ENCODE results near the gene CES2.

The CES2 gene

GRCh38 chr16:66918803-66919568 is 16.3 kb upstream of the CES2 start, which contains the start of gene CDH16:
CDH16 (minus strand) TSS chr16:66918885; CDS start chr16:66918065, 820 bp downstream.
- no peak for DNase-seq (ENCODE audit: low spot score)
- no peak within 1 kb of the TSS for H3K4me3 ChIP-seq
- TF ChIP-seq CTCF (IDR thresholded peaks at IDR 0.05): no peak
- peak within 1 kb of the TSS in 1 of 2 donors; percentile 98 for H3K27ac ChIP-seq

- DNase-seq (ENCODE audit: low spot score): no peak
- Histone ChIP-seq H3K27ac (peak overlapping the region in 1 of 2 donors; percentile 98), H3K4me3 (no peak overlapping the region)
- TF ChIP-seq CTCF (IDR thresholded peaks at IDR 0.05): no peak
Measured at GRCh38 chr16:66919569-66920298, 15.6 kb upstream of the CES2 start.

- Histone ChIP-seq H3K27ac (peak overlapping the region in 1 of 2 donors; percentile 98), H3K4me3 (no peak overlapping the region)
- no peak for DNase-seq (ENCODE audit: low spot score)
- TF ChIP-seq CTCF (IDR thresholded peaks at IDR 0.05): no peak
Measured at GRCh38 chr16:66920299-66920590, 15.1 kb upstream of the CES2 start.

- TF ChIP-seq CTCF (IDR thresholded peaks at IDR 0.05): no peak
- peak overlapping the region; percentile 70 to 98 for H3K27ac ChIP-seq
- H3K4me3 ChIP-seq: peak overlapping the region; percentile 39
- no peak for DNase-seq (ENCODE audit: low spot score)
Measured at GRCh38 chr16:66920924-66921680, 14.2 kb upstream of the CES2 start.

GRCh38 chr16:66921729-66922450 is 13.4 kb upstream of the CES2 start:
- peak overlapping the region; percentile 70 to 98 for H3K27ac ChIP-seq
- no peak for DNase-seq (ENCODE audit: low spot score)
- H3K4me3 ChIP-seq: peak overlapping the region; percentile 84
- TF ChIP-seq CTCF (IDR thresholded peaks at IDR 0.05): no peak

- Histone ChIP-seq H3K27ac (peak overlapping the region; percentile 90 to 98), H3K4me3 (peak overlapping the region; percentile 84)
- no peak for TF ChIP-seq CTCF (IDR thresholded peaks at IDR 0.05)
- peak; percentile 89 for DNase-seq (ENCODE audit: low spot score)
Measured at GRCh38 chr16:66923247-66923731, 12.0 kb upstream of the CES2 start.
